Astrocyte of the cerebellum (primary cell): ENCODE data around the gene AKNA.

Experiments used
- DNase-seq: peaks from one replicate; pipeline ENCODE4 v3.0.0-alpha.2; 2011; ENCODE audit warnings: low read depth
- H3K4me3 ChIP-seq: 2 replicates; pipeline ENCODE4 v1.5.1; 2011; ENCODE audit warnings: mild to moderate bottlenecking, low read depth, low read length, moderate library complexity
- CTCF ChIP-seq: IDR thresholded peaks from 2 replicates; pipeline ENCODE4 v1.5.1; 2012; ENCODE audit warnings: low read length, low read depth, moderate library complexity, mild to moderate bottlenecking; ENCODE audit errors: missing control alignments
- in situ Hi-C: cut with HindIII; loops from 2 replicates; pipeline ENCODE4 v1.10.0; 2017; ENCODE audit warnings: low sequenced_read_pairs

Gene AKNA

DNA sequence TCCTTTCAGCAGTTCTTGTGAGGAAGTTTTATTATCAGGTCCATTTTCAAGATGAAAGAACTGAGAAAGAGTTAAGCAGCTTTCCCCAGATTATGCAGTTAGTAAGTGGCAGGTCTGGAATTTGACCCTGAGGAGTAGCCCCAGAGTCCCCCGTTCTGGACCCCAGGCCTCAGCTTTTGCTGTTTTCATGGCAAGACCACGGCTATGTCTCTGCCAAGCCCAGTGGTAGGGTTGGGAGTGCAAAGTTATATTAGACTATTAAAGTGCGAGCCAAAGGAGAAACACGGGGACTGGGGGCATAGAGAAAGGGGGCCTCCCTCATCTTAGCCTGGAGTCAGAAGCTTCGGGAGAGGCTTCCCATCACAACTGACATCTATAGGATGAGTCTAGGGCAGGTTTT lies 84.2 kb downstream of the AKNA start:
- in situ Hi-C loops: no loop called here
- TF ChIP-seq CTCF: no peak
- H3K4me3 ChIP-seq: no peak overlapping the region
- no peak for DNase-seq

DNA sequence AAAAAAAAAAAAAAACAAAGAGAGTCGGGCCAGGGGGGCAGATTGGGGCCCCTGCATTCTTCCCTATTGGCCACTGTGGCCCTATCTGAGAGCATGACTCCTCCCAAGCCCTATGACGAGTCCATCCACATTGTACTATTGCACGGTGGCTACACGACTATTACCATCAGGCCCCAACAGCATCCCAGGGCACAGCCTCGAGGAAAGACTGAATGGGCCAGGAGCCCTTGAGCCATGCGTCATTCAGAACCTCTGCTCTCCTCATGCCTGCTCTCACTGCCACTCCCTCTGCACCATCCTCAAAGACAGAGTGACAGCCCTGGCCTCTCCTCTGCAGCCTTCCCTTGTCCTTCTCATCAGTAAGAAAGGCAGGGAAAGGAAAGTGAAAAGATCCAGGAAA lies 85.1 kb downstream of the AKNA start:
- DNase-seq: no peak
- in situ Hi-C loops: no loop called here
- TF ChIP-seq CTCF: no peak
- no peak overlapping the region for H3K4me3 ChIP-seq

GRCh38 chr9:114301798-114302565 lies 85.8 kb downstream of the AKNA start:
- H3K4me3 ChIP-seq: no peak overlapping the region
- in situ Hi-C loops: no loop called here
- no peak for DNase-seq
- TF ChIP-seq CTCF: no peak

DNA sequence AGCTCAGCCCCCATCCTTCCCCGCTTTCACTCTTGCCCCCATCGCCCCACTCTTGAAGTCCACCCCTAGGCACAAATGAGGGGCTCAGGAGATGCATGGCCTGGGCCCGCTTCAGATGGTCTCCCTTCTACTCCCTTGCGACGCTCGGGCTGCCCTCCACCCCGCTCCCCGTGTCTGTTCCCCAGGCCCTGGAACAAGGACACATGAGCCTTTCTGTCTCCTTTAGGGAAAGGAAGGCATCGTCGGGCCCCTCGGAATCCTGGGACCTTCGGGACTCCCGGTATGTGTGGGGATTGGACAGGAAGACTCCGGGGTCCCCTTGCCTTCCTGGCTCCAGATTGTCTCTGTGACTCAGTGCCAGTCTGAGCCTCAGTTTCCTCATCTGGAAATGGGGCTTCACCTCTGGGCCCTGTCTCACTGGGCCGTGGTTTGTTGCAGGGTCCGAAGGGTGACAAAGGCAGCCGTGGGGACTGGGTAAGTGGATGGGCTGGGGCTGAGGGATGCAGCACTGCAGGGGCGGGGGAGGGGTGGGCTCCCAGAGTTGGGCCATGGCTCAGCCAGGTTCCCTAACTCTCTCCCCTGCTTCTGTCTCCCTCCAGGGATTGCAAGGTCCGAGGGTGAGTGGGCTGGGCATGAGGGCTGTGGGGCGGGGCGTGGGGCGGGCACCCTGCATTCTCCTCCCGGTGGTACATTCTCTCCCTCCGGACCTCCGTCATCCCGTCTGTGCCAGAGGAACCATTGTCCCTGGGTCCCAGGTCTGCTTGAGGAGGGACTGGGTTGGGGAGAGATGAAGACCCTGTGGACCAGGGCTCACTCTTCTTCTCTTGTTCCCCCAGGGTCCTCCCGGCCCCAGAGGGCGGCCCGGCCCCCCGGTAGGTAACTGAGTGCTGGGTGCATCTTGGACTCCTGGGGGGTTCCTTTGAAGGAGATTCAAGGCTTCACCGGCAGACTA lies 86.7 kb downstream of the AKNA start:
- in situ Hi-C loops: no loop called here
- no peak for TF ChIP-seq CTCF
- H3K4me3 ChIP-seq: no peak overlapping the region
- no peak for DNase-seq

- no peak overlapping the region for H3K4me3 ChIP-seq
- in situ Hi-C loops: no loop called here
Observed at GRCh38 chr9:114300153-114300845, 87.5 kb downstream of the AKNA start.

More at GRCh38 chr9:114300153-114300845, 87.5 kb downstream of the AKNA start:
- TF ChIP-seq CTCF: no peak
- DNase-seq: no peak
